Retinal pigment epithelial cell (primary cell): ENCODE measurements around the gene C11orf87.

Experiments used
- DNase-seq: peaks from one replicate; pipeline ENCODE4 v3.0.0-alpha.2; 2010; ENCODE audit warnings: low read depth
- H3K4me3 ChIP-seq: 2 replicates; pipeline ENCODE4 v1.5.1; 2011; ENCODE audit warnings: mild to moderate bottlenecking, low read length, control low read depth, moderate library complexity
- TF ChIP-seq, protein P1 (sequence below): conservative IDR thresholded peaks from 2 replicates; pipeline ENCODE4 v1.5.1; 2011; ENCODE audit warnings: low read depth, low read length, control low read depth, inconsistent platforms

C11orf87 gene

GRCh38 chr11:109443052-109443451 is 21.1 kb downstream of the C11orf87 start:
- TF ChIP-seq, protein P1, sequence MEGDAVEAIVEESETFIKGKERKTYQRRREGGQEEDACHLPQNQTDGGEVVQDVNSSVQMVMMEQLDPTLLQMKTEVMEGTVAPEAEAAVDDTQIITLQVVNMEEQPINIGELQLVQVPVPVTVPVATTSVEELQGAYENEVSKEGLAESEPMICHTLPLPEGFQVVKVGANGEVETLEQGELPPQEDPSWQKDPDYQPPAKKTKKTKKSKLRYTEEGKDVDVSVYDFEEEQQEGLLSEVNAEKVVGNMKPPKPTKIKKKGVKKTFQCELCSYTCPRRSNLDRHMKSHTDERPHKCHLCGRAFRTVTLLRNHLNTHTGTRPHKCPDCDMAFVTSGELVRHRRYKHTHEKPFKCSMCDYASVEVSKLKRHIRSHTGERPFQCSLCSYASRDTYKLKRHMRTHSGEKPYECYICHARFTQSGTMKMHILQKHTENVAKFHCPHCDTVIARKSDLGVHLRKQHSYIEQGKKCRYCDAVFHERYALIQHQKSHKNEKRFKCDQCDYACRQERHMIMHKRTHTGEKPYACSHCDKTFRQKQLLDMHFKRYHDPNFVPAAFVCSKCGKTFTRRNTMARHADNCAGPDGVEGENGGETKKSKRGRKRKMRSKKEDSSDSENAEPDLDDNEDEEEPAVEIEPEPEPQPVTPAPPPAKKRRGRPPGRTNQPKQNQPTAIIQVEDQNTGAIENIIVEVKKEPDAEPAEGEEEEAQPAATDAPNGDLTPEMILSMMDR: no peak
- no peak for DNase-seq
- H3K4me3 ChIP-seq: no peak overlapping the region

- DNase-seq: no peak
Observed at GRCh38 chr11:109454857-109455256, 32.9 kb downstream of the C11orf87 start.

More at GRCh38 chr11:109454857-109455256, 32.9 kb downstream of the C11orf87 start:
- no peak overlapping the region for H3K4me3 ChIP-seq
- TF ChIP-seq, protein P1: no peak
